ENCODE results near the gene SLC2A3. TPM values are rescaled to one million over a fixed set of nuclear protein-coding genes. Genes with fewer than 3 reads are reported as not detected.
"Not testable (repeated sequence)": the region's sequence is repeated elsewhere in the genome, so short reads cannot be mapped to it uniquely, and the experiment has no call there.

Gene SLC2A3
- polyA plus RNA-seq (ENCODE audit: insufficient read length), result 17.5 TPM

- peak; percentile 88 for DNase-seq
Observed at GRCh38 chr12:7935590-7936581, at the start of gene SLC2A3. TSS of gene SLC2A3 (minus strand) at chr12:7936187. CDS start at chr12:7936034, 153 bp downstream.

DNA sequence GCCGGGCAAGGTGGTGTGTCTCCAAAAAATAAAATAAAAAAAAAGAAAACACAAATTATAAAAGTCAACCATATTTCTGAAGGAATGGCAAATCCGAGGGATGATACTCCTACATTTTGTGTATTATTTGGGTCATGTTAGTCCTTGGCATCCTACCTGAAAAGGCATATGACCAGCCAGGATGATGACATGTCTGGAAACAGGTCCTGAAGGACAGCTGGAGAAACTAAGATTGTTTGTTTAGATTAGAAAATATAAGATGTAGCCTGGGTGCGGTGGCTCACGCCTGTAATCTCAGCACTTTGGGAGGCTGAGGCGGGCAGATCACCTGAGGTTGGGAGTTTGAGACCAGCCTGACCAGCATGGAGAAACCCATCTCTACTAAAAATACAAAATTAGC is 48.9 kb upstream of the SLC2A3 start:
- no peak for DNase-seq

GRCh38 chr12:7983460-7983859 is 47.5 kb upstream of the SLC2A3 start:
- not testable (repeated sequence) for DNase-seq

DNA sequence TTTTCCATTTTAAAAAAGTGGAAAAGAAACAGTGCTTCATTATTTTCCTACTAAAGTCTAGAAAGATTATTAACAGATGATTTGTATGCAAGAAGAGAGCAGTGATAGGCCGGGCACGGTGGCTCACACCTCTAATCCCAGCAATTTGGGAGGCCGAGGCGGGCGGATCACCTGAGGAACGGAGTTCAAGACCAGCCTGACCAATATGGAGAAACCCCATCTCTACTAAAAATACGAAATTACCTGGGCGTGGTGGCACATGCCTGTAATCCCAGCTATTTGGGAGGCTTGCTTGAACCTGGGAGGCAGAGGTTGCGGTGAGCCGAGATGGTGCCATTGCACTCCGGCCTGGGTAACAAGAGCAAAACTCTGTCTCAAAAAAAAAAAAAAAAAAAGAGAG is 47.0 kb upstream of the SLC2A3 start:
- DNase-seq, result not testable (repeated sequence)

- not testable (repeated sequence) for DNase-seq
Observed at GRCh38 chr12:7982332-7982735, 46.3 kb upstream of the SLC2A3 start.

DNA sequence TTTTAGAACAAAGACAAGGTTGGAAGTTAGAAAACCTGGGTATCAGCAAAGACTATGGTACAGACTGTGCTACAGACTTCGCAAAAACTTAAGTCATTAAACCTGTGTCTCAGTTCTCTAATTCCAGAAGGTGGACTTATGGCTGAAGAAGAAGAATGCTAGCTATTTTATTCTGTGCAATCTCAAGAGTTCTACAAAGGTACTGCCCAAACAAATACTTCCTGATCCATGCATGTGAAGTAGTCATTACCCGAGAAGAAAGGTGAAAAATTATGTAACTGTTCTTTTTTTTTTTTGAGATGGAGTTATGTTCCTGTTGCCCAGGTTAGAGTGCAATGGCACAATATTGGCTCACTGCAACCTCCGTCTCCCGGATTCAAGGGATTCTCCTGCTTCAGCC is 45.5 kb upstream of the SLC2A3 start:
- DNase-seq, result no peak

DNA sequence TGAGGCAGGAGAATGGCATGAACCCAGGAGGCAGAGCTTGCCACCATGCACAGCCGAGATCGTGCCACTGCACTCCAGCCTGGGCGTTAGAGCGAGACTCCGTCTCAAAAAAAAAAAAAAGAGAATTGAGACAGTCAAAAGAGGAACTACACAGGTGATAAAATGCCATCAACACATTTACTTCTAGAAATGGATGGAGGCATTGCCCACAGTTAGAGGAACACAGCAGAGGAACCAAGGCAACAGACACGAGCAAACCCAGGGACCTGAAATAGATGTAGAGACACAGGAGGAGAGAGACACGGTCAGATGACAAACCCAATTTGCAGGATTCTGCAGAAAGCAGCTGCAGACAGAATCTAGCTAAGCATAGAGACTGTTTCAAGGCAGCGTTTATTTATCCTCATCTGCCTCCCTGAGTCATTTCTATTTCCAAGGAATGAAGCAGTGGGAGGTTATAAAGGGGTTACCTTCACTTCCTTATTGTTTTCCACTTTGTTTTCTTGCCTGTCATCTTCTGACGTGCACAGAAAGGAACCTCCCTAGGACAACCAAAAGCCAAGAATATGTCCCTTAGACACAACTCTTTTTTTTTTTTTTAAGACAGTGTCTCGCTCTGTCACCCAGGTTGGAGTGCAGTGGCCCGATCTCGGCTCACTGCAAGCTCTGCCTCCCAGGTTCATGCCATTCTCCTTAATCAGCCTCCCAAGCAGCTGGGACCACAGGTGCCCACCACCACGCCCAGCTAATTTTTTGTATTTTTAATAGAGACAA is 41.6 kb upstream of the SLC2A3 start:
- DNase-seq, result not testable (repeated sequence)

DNA sequence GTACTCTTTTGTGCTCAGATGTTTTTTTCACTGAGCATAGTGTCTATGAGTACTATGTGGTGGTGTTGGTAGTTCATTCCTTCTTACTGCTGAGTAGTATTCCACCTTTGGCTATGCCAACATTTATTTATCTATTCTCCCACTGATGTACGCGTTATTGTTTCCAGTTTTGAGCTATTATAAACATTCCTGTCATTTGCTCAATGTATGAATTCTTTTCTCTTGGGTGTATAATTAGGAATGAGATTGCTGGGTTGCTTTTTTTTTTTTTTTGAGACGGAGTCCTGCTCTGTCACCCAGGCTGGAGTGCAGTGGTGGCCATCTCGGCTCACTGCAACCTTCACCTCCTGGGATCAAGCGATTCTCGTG is 37.5 kb upstream of the SLC2A3 start:
- DNase-seq, result no peak

GRCh38 chr12:7972734-7973456 is 36.9 kb upstream of the SLC2A3 start:
- no peak for DNase-seq

DNA sequence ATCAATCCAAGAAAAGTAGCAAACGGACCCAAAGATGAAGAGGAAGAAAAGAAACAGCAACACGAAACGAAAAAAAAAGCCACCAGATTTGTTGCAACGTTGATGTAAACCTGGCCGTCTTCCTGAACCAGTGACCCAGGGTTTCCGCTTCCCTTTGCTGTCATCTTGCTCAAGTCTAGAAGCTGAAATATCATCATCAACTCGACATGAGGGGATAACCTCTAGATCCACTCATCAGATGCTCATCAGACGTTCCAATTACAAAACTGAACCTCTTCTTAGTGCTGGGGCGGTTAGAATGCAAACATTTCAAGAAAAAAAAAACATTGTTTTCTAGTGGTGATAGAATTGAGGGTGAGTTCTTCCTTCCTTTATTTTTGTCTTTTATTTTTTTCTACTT is 36.3 kb upstream of the SLC2A3 start:
- DNase-seq, result not testable (repeated sequence)

DNA sequence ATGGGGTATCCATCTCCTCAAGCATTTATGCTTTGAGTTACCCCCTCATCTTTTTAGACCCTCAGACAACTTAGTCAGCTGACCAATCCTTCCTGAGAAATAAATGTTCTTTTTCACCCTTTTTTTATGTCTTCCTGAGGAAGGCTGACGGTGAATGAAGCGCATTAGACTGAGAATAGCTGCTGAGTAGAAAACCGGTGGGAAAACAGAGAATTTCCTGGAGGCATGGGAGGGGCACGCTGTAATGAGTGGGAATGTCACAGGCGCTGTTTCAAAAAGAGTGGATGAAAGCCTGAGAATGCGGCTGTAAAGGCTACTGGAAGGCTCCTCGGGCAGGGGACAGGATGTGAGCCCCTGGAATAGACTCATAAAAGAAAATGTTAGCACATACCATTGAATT is 35.8 kb upstream of the SLC2A3 start:
- DNase-seq, result not testable (repeated sequence)

GRCh38 chr12:7970475-7971252 is 34.7 kb upstream of the SLC2A3 start:
- DNase-seq, result peak; percentile 94

- no peak for DNase-seq
Observed at GRCh38 chr12:7966563-7966962, 30.6 kb upstream of the SLC2A3 start.

DNA sequence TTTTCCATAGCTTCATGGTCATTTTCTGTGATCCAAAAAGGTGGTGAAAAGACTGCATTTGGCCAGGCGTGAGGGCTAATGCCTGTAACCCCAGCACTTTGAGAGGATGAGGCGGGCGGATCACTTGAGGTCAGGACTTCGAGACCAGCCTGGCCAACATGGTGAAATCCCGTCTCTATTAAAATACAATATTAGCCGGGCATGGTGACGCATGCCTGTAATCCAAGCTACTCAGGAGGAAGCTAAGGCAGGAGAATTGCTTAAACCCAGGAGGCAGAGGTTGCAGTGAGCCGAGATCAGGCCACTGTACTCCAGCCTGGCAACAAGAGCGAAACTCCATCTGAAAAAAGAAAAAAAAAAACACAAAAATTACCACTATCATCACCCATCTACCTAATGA is 28.7 kb upstream of the SLC2A3 start:
- DNase-seq, result not testable (repeated sequence)

DNA sequence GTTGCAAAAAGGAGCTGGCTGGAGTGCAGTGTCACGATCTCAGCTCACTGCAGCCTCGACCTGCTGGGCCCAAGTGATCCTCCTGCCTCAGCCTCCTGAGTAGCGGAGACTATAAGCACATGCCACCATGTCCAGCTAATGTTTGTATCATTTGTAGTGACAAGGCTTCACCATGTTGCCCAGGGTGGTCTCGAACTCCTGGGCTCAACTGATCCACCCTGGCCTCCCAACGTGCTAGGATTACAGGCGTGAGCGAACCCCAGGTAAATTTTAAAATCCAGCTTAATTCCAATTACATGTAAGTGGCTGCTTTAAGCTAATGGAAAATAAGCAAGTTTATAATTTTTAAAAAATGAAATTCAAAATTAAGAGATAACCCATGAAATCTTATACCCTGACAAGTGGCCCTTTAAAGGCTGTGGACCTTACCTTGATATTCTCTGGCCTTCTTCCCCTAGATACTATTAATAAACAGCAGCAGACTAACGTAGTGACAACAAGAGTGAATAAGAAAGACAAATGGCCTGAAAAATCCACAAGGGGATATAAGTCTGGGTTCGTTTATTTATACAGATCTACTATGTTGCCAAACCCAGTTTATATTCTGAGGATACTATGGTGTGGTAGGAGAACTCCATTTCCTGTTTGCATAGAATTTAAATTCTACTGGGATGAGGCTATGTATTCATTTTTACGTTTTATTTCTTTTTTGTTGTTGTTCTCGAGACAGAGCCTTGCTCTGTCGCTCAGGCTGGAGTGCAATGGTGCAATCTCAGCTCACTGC is 25.6 kb upstream of the SLC2A3 start:
- no peak for DNase-seq

- DNase-seq, result no peak
Observed at GRCh38 chr12:7959701-7960121, 23.7 kb upstream of the SLC2A3 start.

DNA sequence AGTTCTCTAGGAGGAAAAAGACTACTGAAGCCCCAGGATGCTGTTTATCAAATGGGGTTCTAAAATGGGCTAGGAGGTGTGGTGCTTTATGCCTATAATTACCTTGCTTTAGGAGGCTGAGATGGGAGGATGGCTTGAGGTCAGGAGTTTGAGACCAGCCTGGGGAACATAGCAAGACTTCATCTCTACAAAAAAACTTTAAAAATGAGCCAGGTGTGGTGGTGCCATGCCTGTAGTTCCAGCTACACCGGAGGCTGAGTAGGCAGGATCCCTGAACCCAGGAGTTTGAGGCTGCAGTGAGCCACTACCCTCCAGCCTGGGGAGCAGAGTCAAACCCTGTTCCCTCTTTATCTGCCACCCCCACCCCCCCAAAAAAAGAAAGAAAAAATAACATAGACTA is 23.3 kb upstream of the SLC2A3 start:
- no peak for DNase-seq

- not testable (repeated sequence) for DNase-seq
Observed at GRCh38 chr12:7954877-7955276, 18.9 kb upstream of the SLC2A3 start.

DNA sequence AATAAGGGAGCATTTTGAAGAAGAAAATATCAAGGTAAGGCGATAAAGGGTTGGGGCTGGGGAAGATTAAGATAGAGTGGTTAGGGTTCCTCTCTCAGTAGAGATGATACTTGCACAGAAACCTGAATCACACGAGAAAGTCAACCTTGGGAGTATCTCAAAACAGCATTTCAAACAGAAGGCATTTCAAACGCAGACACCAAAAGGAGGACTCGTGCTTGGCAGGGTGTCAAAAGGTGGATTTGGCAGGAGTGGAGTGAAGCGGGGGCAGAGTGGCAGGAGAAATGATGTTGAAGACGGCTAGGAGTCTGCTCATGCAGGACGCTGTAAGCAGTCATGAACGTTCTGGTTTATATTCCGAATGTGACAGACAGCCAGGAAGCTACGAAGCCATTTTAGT is 18.4 kb upstream of the SLC2A3 start:
- DNase-seq, result not testable (repeated sequence)

DNA sequence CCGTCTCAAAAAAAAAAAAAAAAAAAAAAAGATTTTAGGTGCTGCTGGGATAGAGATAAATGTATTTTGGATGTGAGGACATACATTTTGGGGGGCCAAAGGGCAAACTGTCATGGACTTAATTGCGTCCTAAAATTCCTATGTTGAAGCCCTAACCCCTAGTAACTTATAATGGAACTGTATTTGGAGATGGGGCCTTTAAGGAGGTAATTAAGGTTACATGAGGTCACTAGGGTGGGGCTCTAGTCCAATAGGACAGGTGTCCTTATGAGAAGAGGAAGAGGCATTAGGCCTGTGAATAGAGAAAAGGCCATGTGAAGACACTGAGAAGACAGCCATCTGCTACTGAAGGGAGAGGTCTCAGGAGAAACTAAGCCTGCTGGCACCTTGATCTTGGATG is 17.9 kb upstream of the SLC2A3 start:
- DNase-seq, result not testable (repeated sequence)

GRCh38 chr12:7951671-7952070 is 15.7 kb upstream of the SLC2A3 start:
- no peak for DNase-seq
